Esophagus squamous epithelium (tissue), 4 donors: ENCODE measurements around the gene POLR3GL.

Experiments used
- CTCF ChIP-seq, 6 experiments: fragments of 450-650 bp in 4 of 6; fragments of 200-600 bp in 2 of 6; sonication (generic) in 2 of 6; IDR thresholded peaks; one replicate each; pipeline ENCODE4 v1.5.1; 2016 to 2019; ENCODE audit warnings: antibody characterized with exemption in 6 of 6, mild to moderate bottlenecking in 4 of 6, moderate library complexity in 4 of 6
- POLR2A ChIP-seq, 4 donors: fragments of 450-650 bp; IDR thresholded peaks; one replicate each; pipeline ENCODE4 v1.6.1; 2017; ENCODE audit warnings: antibody characterized with exemption in 4 of 4, mild to moderate bottlenecking in 4 of 4, moderate library complexity in 3 of 4

- TF ChIP-seq CTCF (IDR thresholded peaks at IDR 0.05): no peak
- TF ChIP-seq POLR2A (IDR thresholded peaks at IDR 0.05): no peak
Observed at GRCh38 chr1:145985129-145985501, 20.6 kb downstream of the POLR3GL start.
